CD4-positive, alpha-beta T cell treated with Interleukin-10 for 1 hour (primary cell): ENCODE data around the gene DMC1.
"Not testable (repeated sequence)": the region's sequence is repeated elsewhere in the genome, so short reads cannot be mapped to it uniquely, and the experiment has no call there.

Experiments
- DNase-seq: peaks from one replicate; pipeline ENCODE4 v3.0.0-alpha.2; 2020

Gene DMC1

DNA sequence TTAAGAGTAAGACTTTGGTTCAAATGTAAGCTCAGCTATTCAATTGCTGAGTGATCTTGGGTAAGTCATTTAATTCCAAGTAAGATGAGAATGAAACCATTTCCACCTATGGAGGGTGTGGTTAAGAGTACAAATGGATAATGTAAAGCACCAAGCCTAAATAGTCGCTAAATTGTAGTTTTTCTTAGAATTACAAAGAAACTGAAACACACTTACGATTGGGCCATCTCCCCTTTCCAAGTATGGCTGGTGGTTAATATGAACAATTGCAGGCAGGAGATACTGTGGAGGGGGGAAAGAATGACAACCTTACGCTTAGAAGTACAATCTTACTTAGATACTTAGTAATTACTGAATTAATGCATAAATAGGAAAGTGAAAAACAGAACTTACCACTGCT lies 72.1 kb downstream of the DMC1 start:
- no peak for DNase-seq

DNA sequence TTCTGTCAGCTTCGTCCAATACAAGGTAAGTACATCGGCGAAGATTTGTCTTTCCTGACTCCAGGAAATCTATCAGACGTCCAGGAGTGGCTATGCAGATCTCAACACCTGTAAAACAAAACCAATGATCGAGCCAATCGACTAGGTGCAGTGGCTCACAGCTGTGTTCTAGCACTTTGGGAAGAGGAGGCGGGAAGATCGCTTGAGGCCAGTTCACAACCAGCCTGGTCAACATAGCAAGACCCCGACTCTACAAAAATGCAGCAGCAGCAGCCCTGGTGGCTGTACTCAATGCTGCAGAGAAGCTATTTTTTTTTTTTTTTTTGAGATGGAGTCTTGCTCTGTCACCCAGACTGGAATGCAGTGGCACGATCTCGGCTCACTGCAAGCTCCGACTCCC lies 75.0 kb downstream of the DMC1 start:
- no peak for DNase-seq

DNA sequence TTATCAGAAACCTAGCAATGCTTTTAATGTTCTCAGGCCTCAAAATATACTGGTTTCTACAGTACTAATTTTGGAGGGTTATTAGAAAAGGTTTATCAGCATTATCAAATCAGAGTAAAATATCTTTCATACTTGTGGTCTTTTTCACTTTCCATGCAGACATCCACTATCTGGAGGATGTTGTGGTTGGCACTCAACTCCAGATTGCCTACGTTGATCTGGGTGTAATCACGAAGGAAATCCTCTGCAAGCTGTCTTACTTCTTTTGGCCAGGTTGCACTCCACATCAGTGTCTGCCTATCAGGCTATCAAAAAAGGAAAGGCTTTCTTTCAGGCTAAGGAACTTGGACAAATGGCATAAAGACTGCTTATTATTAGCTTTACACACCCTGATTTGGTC lies 75.5 kb downstream of the DMC1 start:
- DNase-seq: no peak

- DNase-seq: no peak
These were observed 78.2 kb downstream of the DMC1 start for GRCh38 chr22:38491707-38492348.

- DNase-seq: no peak
These were observed 79.1 kb downstream of the DMC1 start for GRCh38 chr22:38490915-38491314.

DNA sequence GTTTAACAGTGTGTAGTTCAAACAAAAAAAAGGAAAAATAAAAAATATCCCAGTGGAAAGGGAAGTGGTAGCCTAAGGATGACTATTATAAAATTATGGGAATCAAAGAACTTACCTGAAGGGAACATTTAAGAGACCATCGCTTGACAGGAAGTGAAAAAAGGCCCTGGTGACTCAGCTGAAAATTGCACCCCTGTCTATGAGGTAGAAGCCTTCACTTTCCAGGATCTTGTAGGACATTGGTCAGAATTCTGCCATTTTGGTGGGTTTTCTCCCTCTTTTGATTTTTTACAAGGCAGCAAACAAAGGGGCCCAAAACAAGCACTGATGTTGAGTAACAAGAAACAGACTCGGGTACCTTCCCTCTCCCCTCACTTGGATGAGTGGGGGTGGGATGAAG lies 79.5 kb downstream of the DMC1 start:
- no peak for DNase-seq

DNA sequence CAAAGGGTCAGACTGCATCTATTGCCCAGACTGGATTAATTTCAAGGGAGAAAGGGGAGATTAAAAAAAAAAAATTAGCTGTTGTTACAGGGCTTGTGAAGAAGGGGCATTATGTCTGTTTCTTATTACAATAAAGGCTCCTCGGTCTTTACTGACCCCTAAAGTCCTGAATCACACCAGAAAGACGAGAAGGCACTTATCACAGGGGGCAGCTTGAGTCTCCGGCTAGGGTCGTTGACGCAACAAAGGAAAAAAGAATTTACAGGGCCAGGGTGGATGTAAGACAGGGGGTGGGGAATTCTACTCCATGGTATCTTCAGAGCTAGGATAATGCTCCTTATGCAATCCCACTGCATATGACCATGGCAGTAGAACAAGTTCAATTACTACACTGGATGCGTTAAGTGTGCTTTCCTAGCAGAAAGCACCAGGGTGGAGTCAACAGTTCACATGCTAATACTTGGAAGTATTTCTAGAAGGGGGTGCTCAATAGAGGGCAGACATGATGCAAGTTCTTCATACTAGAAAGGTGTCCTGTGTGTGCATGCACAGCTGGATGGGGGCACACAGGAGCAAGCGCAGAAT lies 80.3 kb downstream of the DMC1 start:
- DNase-seq: no peak

DNA sequence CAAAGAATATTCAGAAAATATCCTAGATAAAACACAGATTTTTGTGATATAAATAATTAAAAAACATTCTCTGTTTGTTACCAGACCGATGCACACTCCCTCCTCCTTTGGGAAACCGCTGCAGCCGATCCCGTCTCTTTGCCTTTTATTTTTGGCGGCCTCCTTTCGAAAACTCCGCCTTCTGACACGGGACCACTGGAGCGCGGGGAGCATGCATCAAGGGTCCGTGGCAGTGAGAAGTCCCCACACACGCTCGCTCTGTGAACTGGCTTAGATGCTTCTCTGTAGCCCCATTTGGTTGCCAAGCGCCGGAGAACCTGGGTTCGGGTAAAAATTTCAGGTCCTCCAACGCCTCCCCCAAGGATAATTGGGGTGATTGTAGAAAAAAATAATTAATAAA lies 80.8 kb downstream of the DMC1 start:
- DNase-seq: no peak

- DNase-seq: no peak
These were observed 82.0 kb downstream of the DMC1 start for GRCh38 chr22:38487946-38488345.

DNA sequence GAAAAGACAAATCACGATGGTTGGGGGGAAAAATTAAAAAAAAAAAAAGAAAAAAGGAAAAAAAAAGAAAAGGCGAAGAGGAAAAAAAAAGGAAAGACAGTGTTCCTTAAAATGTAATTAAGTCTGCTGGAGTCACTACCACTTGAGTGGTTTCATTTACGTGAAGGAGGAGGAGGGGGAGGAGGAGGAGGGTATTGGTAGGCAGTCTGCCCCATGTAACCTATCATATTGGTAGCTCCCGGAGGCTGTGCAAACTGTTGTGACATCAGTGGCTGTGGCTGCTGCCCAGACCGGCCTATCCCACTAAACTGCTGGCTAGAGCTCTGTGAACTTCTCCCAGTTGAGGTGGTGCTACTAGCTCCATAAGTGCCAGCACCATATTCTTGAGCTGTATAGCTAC lies 84.2 kb downstream of the DMC1 start:
- no peak for DNase-seq

- DNase-seq: no peak
These were observed 85.7 kb downstream of the DMC1 start for GRCh38 chr22:38484244-38484643.

DNA sequence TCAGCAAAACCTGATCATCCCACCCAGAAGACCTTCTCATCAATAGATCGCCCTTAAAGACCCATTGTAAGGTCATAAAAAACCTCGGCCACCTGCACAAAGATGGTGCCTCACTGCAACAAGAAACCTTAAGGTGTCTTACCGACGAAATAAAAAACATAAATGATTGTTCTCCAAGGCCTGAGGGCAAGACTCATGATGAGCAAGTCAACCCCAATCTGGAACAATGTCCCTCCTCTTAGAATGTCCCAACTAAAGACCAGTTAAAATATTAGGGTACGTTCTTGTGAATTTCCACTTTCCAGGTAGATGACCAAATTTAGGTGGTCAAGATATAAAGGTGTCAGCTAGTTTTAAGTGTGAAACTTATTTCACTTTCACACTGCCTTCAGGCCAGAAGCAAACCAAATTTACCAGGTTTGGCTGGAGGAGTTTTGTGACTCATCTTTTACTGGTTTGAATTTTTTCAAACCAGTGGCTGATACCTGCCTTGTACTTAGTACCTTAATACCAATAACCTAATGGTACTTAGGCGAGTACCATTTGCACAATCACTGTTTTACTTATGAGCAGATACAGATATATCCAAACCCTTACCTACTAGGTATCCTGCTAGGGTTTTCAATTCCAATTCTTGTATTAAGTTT lies 87.2 kb downstream of the DMC1 start:
- no peak for DNase-seq

DNA sequence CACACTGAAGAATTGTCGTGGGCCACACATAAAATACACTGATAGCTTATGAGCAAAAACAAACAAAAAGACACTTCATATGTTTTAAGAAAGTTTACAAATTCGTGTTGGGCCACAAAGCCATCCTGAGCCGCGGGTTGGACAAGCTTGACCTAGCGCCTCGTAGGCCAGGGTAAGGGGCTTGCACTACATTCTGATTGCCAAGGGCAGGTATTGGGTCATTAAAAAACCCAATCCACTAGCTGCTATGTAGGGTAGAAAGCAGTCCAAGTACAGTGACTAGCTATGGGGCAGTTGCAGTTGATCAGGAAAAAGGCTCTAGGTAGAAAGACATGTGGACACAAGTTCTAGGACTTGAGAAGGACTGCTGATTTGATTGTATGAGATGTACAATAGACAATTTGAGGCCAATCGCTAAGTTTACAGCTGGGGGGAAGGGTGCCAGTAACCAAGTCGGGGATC lies 88.1 kb downstream of the DMC1 start:
- no peak for DNase-seq

DNA sequence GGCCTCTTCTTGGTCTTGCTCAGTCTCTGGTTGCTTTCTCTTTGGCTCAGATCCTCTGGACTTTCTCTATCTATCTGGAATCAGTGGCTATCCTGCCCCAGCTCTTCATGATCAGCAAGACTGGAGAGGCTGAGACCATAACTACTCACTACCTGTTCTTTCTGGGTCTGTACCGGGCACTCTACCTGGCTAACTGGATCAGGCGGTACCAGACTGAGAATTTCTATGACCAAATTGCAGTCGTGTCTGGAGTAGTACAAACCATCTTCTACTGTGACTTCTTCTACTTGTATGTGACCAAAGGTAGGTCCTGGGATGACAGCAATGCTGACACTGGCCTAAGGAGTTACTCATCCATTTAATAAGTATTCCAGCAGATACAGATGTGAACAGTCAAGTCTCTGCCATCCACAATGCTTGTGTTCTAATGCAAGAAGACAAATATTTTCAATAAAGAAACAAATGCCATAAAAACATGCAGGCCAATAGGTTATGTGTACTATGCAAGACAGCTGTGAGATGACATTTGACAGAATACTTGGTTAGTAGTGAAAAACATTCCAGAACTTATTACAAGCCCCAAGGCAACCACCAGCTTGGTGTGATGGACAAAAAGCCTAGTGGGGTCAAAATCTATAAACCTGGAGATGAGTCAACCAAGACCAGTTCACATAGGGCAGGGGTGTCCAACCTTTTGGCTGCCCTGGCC lies 88.7 kb downstream of the DMC1 start:
- no peak for DNase-seq

DNA sequence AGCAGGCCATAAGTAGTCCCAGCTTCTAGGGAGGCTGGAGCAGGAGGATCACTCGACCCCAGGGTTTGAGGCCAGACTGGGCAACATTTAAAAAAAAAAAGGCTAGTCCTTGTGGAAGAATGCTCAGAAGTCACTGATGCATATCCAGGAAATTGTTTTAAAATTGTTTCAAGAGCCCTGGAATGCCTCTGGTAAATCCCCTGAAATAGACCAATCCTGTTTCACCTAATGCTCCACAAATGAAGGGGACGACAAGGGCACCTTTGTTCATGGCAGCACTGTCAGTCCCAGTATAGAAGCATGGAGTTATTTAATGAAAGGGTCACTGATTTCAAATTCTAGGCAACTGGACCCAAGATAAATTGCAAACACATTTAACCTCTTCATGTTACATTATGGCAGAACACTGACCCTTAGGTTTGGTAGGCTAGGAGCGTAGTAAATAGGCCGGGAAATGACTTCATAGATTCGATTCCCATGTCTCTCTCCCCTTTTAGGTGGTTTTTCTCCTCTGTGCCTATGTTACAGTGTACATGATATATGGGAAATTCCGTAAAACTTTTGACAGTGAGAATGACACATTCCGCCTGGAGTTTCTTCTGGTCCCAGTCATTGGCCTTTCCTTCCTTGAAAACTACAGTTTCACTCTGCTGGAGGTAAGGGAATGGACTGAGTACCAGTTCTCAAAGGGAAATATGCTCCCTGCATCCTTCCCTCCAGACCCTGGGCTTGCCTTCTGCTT lies 90.7 kb downstream of the DMC1 start:
- DNase-seq: no peak

GRCh38 chr22:38477585-38477984 lies 92.4 kb downstream of the DMC1 start:
- no peak for DNase-seq

DNA sequence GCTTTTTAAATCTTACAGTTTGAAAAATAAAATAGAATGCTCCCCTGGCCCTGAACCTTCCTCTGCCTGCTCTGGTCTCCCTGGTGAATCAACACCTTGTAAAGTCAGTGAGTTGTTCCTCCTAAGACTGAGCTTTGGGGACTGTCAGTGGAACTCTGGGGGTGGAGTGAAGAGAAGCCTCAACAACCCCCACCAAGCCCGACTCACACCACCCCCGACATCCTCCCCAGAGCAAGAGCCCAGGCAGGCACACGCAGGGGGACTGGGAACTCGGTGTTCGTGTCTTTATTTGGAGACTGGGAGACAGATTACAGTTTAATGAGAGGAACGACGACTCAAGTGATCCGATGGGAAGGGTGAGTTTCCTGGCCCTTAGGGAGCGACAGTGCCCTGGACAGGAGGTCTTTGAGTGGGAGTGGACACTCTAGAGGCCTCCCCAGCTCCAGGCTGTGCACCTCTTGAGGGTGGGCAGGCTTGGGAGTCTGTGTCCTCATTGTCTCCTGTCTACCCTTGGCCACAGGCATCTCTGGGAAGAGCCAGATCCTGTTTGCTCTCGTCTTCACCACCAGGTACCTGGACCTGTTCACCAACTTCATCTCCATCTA lies 95.9 kb downstream of the DMC1 start:
- no peak for DNase-seq

DNA sequence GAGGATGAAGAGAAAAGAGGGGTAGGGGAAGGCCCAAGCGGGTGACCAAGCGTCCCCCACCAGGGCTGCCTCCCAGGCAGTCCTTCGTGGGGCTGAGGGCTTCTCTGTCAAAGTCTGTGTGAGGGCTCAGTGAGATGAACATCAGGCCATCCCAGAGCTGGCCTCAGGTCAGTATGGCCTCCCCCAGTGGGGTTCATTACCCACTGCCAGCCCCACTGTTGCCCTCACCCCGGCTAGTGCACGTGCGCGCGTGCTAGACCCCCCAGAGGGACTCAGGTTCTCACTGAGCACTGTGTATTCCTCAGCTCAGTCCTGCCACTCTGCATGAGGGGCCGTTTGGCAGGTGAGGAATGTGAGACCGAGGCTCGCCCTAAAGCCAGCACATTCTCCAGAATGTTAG lies 98.7 kb downstream of the DMC1 start:
- no peak for DNase-seq

DNA sequence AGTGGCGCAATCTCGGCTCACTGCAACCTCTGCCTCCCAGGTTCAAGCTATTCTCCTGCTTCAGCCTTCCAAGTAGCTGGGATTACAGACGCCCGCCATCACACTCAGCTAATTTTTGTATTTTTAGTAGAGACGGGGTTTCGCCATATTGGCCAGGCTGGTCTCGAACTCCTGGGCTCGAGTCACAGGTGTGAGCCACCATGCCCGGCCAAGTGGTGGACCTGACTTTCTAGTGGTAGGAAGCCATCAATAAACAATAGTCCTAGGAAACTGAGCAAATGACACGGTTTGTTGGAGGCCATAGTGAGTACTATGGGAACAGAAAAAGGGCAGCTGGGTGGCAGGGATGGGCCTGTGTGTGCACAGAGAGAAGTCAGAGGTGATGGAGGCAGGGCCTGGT lies 99.8 kb downstream of the DMC1 start:
- DNase-seq: not testable (repeated sequence)

GRCh38 chr22:38469306-38469781 lies 100.6 kb downstream of the DMC1 start:
- no peak for DNase-seq
